K562 (cell line): ENCODE measurements around the gene PRKAG2. TPM values are rescaled to one million over a fixed set of nuclear protein-coding genes. Genes with fewer than 3 reads are reported as not detected.

ENCODE experiments used
- ATAC-seq: fragments of 200-7000 bp; cut with Tn5 transposase; 3 replicates; pipeline ENCODE4 v1.9.1; 2020; ENCODE audit warnings: moderate library complexity
- BruUV-seq: library from RNA; stranded (reverse); fragments of 400-500 nt; replicated peaks from 2 replicates; lab custom pipeline; 2021; lab: Mats Ljungman, UMichigan
- CTCF ChIA-PET: fragments of 300-600 bp; formaldehyde crosslinking; extraction: SDS; loops from one replicate; lab custom pipeline; 2021; ENCODE audit warnings: low intra/inter-chr PET ratio; lab: Yijun Ruan, JAX
- POLR2A ChIA-PET: fragments of 300-600, 350-650 bp; sonication (Branson Sonifier 250); formaldehyde crosslinking; extraction: SDS; loops from one replicate; lab custom pipeline; 2021; ENCODE audit warnings: antibody characterized with exemption, inconsistent platforms; lab: Yijun Ruan, JAX
- DNase-seq, 4 experiments: peaks; one replicate each; pipeline versions ENCODE4 v3.0.0 to v3.0.0-alpha.2; 2011 to 2018; ENCODE audit warnings: low spot score in 3 of 4, mixed read lengths in 3 of 4; ENCODE audit errors: extremely low read depth in 1 of 4
- FAIRE-seq: peaks from 2 replicates; lab custom pipeline; 2011; peaks lifted over from hg19 to GRCh38; lab: Jason Lieb, UNC
- H2AFZ ChIP-seq: 2 replicates; pipeline ENCODE4 v1.6.0; 2011; ENCODE audit warnings: low read depth, low read length, control low read depth, inconsistent platforms
- H3K27ac ChIP-seq: fragments of 200-600 bp; 3 replicates; pipeline ENCODE4 v1.8.0; 2011; ENCODE audit warnings: low read depth, mild to moderate bottlenecking, control low read depth, inconsistent platforms, low read length, moderate library complexity, mixed read lengths; ENCODE audit errors: extremely low read depth
- H3K27me3 ChIP-seq, 2 experiments: fragments of 300-600 bp in 1 of 2; 2 replicates in 1 of 2; 3 replicates in 1 of 2; pipeline versions ENCODE4 v1.6.0 to v1.8.0; 2011; ENCODE audit warnings: inconsistent platforms in 2 of 2, low read length in 2 of 2, mild to moderate bottlenecking in 1 of 2, mixed read lengths in 1 of 2, moderate library complexity in 1 of 2; ENCODE audit not compliant: control insufficient read depth in 2 of 2, insufficient read depth in 2 of 2
- H3K36me3 ChIP-seq: fragments of 300-600 bp; 3 replicates; pipeline ENCODE4 v1.8.0; 2011; ENCODE audit warnings: mild to moderate bottlenecking, low read length, inconsistent platforms; ENCODE audit not compliant: control insufficient read depth, insufficient read depth
- H3K4me1 ChIP-seq, 2 experiments: fragments of 200-600 bp in 1 of 2; replicated peaks in 1 of 2; 2 replicates in 1 of 2; 3 replicates in 1 of 2; pipeline versions ENCODE4 v1.5.1 to v1.8.0; 2011; ENCODE audit warnings: inconsistent platforms in 2 of 2, low read length in 2 of 2, mild to moderate bottlenecking in 1 of 2, mixed read lengths in 1 of 2, moderate library complexity in 1 of 2; ENCODE audit not compliant: control insufficient read depth in 2 of 2, insufficient read depth in 2 of 2
- H3K4me2 ChIP-seq: 2 replicates; pipeline ENCODE4 v1.6.1; 2011; ENCODE audit warnings: low read length, control low read depth, inconsistent platforms, mixed read lengths; ENCODE audit not compliant: insufficient read depth
- H3K4me3 ChIP-seq: fragments of 200-600 bp; sonication (generic), shearing (Covaris generic); 2 replicates; pipeline ENCODE4 v1.5.1; 2016; ENCODE audit warnings: control low read depth, inconsistent platforms
- H3K79me2 ChIP-seq: fragments of 200-600 bp; 3 replicates; pipeline ENCODE4 v1.8.0; 2011; ENCODE audit warnings: low read length, inconsistent platforms; ENCODE audit not compliant: control insufficient read depth, insufficient read depth
- H3K9ac ChIP-seq, 2 experiments: 2 replicates each; pipeline versions ENCODE4 v1.6.0 to v1.6.1; 2011; ENCODE audit warnings: low read depth in 2 of 2, low read length in 2 of 2, control low read depth in 1 of 2, inconsistent platforms in 1 of 2, mild to moderate bottlenecking in 1 of 2, mixed read lengths in 1 of 2; ENCODE audit not compliant: insufficient read depth in 1 of 2
- H3K9me1 ChIP-seq: one replicate; pipeline ENCODE4 v1.6.0; 2011; ENCODE audit warnings: inconsistent platforms, mild to moderate bottlenecking, low read length, moderate library complexity; ENCODE audit not compliant: control insufficient read depth, insufficient read depth
- H3K9me3 ChIP-seq: replicated peaks from 2 replicates; pipeline ENCODE4 v1.5.1; 2011; ENCODE audit warnings: low read depth, low read length, inconsistent platforms; ENCODE audit not compliant: control insufficient read depth, insufficient read depth
- H4K20me1 ChIP-seq: replicated peaks from 2 replicates; pipeline ENCODE4 v1.6.1; 2011; ENCODE audit warnings: low read length, inconsistent platforms, mixed read lengths; ENCODE audit not compliant: control insufficient read depth, insufficient read depth
- CEBPG ChIP-seq, 3 experiments: fragments of 200-800 bp in 1 of 3; sonication (Bioruptor generic) in 1 of 3; sonication (generic) in 1 of 3; formaldehyde crosslinking in 1 of 3; IDR thresholded peaks in 2 of 3; conservative IDR thresholded peaks in 1 of 3; 2 replicates each; pipeline versions ENCODE4 v1.6.1 to v1.8.0; 2016 to 2022; ENCODE audit warnings: missing compliant biosample characterization in 2 of 3, missing genetic modification characterization in 2 of 3, mild to moderate bottlenecking in 1 of 3, missing genetic modification reagents in 1 of 3
- DACH1 ChIP-seq: fragments of 450-650 bp; IDR thresholded peaks from 2 replicates; pipeline ENCODE4 v1.6.1; 2018; ENCODE audit not compliant: partially characterized antibody
- EGR1 ChIP-seq: fragments of 450-650 bp; conservative IDR thresholded peaks from 2 replicates; pipeline ENCODE4 v1.6.1; 2017; ENCODE audit warnings: mild to moderate bottlenecking
- GABPB2 ChIP-seq: fragments of 250-450 bp; sonication (Bioruptor Pico); conservative IDR thresholded peaks from 2 replicates; pipeline ENCODE4 v1.5.1; 2021; ENCODE audit warnings: mild to moderate bottlenecking
- MBD2 ChIP-seq: sonication (generic); IDR thresholded peaks from 2 replicates; pipeline ENCODE4 v1.6.1; 2016; ENCODE audit warnings: low read depth, borderline replicate concordance
- NCOA4 ChIP-seq: fragments of 450-650 bp; IDR thresholded peaks from 2 replicates; pipeline ENCODE4 v1.6.1; 2018; ENCODE audit warnings: mild to moderate bottlenecking; ENCODE audit not compliant: partially characterized antibody
- NFATC3 ChIP-seq: fragments of 450-650 bp; IDR thresholded peaks from 2 replicates; pipeline ENCODE4 v1.6.1; 2017; ENCODE audit warnings: mild to moderate bottlenecking
- SNIP1 ChIP-seq: fragments of 450-650 bp; IDR thresholded peaks from 2 replicates; pipeline ENCODE4 v1.7.1; 2017; ENCODE audit warnings: low read depth, mild to moderate bottlenecking
- SRSF9 ChIP-seq: fragments of 200-400 bp; formaldehyde crosslinking; IDR thresholded peaks from 2 replicates; pipeline ENCODE4 v1.6.1; 2017; ENCODE audit warnings: low read depth, low read length, borderline replicate concordance
- TEAD2 ChIP-seq: fragments of 450-650 bp; IDR thresholded peaks from 2 replicates; pipeline ENCODE4 v1.6.1; 2016; ENCODE audit warnings: missing genetic modification characterization, control low read depth, missing compliant biosample characterization
- ZKSCAN8 ChIP-seq: fragments of 200-800 bp; sonication (Bioruptor generic); IDR thresholded peaks from 2 replicates; pipeline ENCODE4 v1.6.1; 2016; ENCODE audit warnings: missing genetic modification characterization, missing compliant biosample characterization
- ZNF57 ChIP-seq: fragments of 450-650 bp; formaldehyde crosslinking; IDR thresholded peaks from 2 replicates; pipeline ENCODE4 v1.4.0; 2020; ENCODE audit warnings: mild to moderate bottlenecking, moderate library complexity
- WGBS: fragments of 100-300 bp; shearing (Covaris generic); methylation state at CpG from one replicate; pipeline ENCODE4 v1.1.6; 2016; ENCODE audit warnings: low coverage, mixed read lengths; ENCODE audit not compliant: insufficient coverage; ENCODE audit errors: missing lambda C conversion rate; 5-methylcytosine and 5-hydroxymethylcytosine counted together
- in situ Hi-C: fragments of 300-500 bp; cut with MboI; formaldehyde crosslinking; loops from 4 replicates; pipeline ENCODE4 v1.15.0; 2018; ENCODE audit warnings: inconsistent platforms, mixed read lengths
- intact Hi-C: fragments of 100-400 bp; cut with micrococcal nuclease; formaldehyde crosslinking; loops from 2 replicates; pipeline ENCODE4 v1.14.2; 2022
- polyA plus RNA-seq, 8 experiments: library from polyadenylated mRNA; depleted of rRNA in 4 of 8; stranded (reverse) in 5 of 8; unstranded in 3 of 8; fragments of >200 nt; fragmentation: Nextera tagmentation in 2 of 8; fragmentation: Illumina TruSeq in 1 of 8; extraction: Ambion mirVana in 2 of 8; extraction: Trizol in 1 of 8; gene quantifications; 2 replicates each; pipeline versions ENCODE4 v1.2.1 to v1.2.3, GENCODE V29; 2011 to 2014; ENCODE audit warnings: inconsistent platforms in 1 of 8, missing spikeins in 1 of 8
- total RNA-seq, 7 experiments: library from RNA; depleted of rRNA in 6 of 7; stranded (reverse); fragments of >200 nt in 6 of 7; fragmentation: Illumina TruSeq in 2 of 7; extraction: Trizol in 2 of 7; gene quantifications; 2 replicates each; pipeline versions ENCODE4 v1.2.1 to v1.2.3, GENCODE V29; 2011 to 2021; ENCODE audit warnings: low replicate concordance in 1 of 7
- TF ChIP-seq, protein P1 (sequence below): fragments of 250-450 bp; sonication (Bioruptor Pico); IDR thresholded peaks from 2 replicates; pipeline ENCODE4 v1.8.0; 2022; ENCODE audit warnings: inconsistent platforms, mild to moderate bottlenecking, moderate library complexity, borderline replicate concordance
- TF ChIP-seq, protein P2 (sequence below): fragments of 250-450 bp; sonication (Bioruptor Pico); IDR thresholded peaks from 2 replicates; pipeline ENCODE4 v1.5.0; 2020; ENCODE audit warnings: mild to moderate bottlenecking

Gene PRKAG2
- total and polyA plus RNA-seq, 9 of the 15 experiments (the other 6 are each of a cell fraction or from before 2014, with no cell fraction given) = 0.99 to 5.6 (median 3.3) TPM

DNA sequence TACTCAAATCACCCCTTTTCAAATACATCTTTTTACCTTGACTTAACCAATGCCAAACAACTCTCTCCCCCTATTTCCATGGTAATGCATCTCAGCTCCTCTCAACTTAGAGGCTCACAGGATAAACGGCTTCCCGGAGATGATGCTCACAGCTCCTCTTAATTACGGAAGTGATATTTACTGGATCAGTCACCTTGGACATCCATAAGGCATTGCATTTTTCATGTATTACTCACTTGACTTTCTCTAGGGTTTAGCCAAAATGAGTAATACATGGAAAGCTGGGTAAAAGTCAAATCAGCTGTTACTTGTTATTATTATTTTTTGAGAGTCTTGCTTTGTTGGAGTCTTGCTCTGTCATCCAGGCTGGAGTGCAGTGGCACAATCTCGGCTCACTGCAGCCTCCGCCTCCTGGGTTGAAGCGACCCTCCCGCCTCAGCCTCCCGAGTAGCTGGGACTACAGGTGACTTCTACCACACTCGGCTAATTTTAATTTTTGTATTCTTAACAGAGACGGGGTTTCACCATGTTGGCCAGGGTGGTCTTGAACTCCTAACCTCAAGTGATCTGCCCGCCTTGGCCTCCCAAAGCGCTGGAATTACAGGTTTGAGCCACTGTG lies 283.9 kb downstream of the PRKAG2 start:
- no TSS peak for BruUV-seq

DNA sequence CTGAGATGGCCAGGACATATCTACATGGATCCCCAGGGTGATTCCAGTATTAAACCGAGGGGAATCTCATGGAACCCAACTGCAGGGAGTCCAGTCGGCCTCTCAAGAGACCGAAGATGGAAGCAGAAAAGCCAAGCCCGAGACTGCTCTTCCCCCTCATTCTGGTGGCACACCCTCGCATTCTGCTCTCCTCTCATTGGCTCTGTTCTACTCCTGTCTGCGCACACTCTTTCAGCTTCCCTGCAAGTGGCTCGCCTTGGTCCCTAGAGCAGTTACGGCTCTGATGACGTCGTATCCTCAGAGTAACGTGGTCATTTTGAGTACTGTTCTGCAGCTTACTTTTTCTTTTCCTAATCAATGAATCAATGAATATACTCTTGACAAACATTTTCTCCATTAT lies 284.6 kb downstream of the PRKAG2 start:
- FAIRE-seq (no peak), ATAC-seq (peak; percentile 33), DNase-seq (no peak)
- H2AFZ ChIP-seq = no peak overlapping the region
- no peaks in the 10 kb centered on the region for H3K9me1 ChIP-seq
- in situ Hi-C loops (no loop called here), intact Hi-C loops (no loop called here)
- ChIA-PET POLR2A (interaction anchor here (0.6 to 2.7 kb wide), 5 partner anchors 8 to 1837 kb away, joined by 3 to 10 read pairs (median 3); no protein-coding TSS in a partner anchor), CTCF (no interaction called here)
- no peaks in the 10 kb centered on the region for H3K79me2 ChIP-seq
- H3K4me3 ChIP-seq = no peak overlapping the region
- H3K9ac ChIP-seq = no peak overlapping the region
- 7% methylated on average over 11 of the region's 11 CpGs for WGBS
- peaks cover 56 to 64% of the 10 kb centered on the region in 2 experiments for H3K27me3 ChIP-seq
- peaks cover 8% of the 10 kb centered on the region; the same call in 1 of the 2 replicates for H4K20me1 ChIP-seq
- no peaks in the 10 kb centered on the region for H3K4me1 ChIP-seq
- no peaks in the 10 kb centered on the region for H3K9me3 ChIP-seq
- no peaks in the 10 kb centered on the region for H3K36me3 ChIP-seq
- H3K4me2 ChIP-seq = no peak overlapping the region
- no TSS peak for BruUV-seq
- no peak overlapping the region for H3K27ac ChIP-seq
- TF ChIP-seq TEAD2 (tag) (no peak), ZNF57 (CRISPR knock-in tag) (no peak), CEBPG (CRISPR knock-in tag; IDR thresholded peaks at IDR 0.05) (no peak), CEBPG (tag; conservative IDR thresholded peaks at IDR 0.05 in 1 of 2, IDR thresholded peaks at IDR 0.05 in 1 of 2) (no peak), NFATC3 (no peak), EGR1 (no peak), SNIP1 (no peak), NCOA4 (no peak), SRSF9 (no peak), GABPB2 (CRISPR knock-in tag) (no peak), ZKSCAN8 (no peak), DACH1 (no peak)
- TF ChIP-seq, protein P1, sequence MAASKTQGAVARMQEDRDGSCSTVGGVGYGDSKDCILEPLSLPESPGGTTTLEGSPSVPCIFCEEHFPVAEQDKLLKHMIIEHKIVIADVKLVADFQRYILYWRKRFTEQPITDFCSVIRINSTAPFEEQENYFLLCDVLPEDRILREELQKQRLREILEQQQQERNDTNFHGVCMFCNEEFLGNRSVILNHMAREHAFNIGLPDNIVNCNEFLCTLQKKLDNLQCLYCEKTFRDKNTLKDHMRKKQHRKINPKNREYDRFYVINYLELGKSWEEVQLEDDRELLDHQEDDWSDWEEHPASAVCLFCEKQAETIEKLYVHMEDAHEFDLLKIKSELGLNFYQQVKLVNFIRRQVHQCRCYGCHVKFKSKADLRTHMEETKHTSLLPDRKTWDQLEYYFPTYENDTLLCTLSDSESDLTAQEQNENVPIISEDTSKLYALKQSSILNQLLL (CRISPR knock-in tag) = no peak
- TF ChIP-seq, protein P2, sequence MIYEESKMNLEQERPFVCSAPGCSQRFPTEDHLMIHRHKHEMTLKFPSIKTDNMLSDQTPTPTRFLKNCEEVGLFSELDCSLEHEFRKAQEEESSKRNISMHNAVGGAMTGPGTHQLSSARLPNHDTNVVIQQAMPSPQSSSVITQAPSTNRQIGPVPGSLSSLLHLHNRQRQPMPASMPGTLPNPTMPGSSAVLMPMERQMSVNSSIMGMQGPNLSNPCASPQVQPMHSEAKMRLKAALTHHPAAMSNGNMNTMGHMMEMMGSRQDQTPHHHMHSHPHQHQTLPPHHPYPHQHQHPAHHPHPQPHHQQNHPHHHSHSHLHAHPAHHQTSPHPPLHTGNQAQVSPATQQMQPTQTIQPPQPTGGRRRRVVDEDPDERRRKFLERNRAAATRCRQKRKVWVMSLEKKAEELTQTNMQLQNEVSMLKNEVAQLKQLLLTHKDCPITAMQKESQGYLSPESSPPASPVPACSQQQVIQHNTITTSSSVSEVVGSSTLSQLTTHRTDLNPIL (CRISPR knock-in tag) = no peak

More for the DNA sequence above, 283.9 kb downstream of the PRKAG2 start:
- intact Hi-C loops (no loop called here), in situ Hi-C loops (no loop called here)
- TF ChIP-seq MBD2 = no peak
- Histone ChIP-seq H3K79me2 (no peaks in the 10 kb centered on the region), H2AFZ (no peak overlapping the region), H3K27me3 (peaks cover 53 to 60% of the 10 kb centered on the region in 2 experiments), H3K27ac (no peak overlapping the region), H3K4me2 (no peak overlapping the region), H3K4me1 (no peaks in the 10 kb centered on the region), H3K9me3 (no peaks in the 10 kb centered on the region), H4K20me1 (peaks cover 8% of the 10 kb centered on the region; the same call in 1 of the 2 replicates), H3K4me3 (no peak overlapping the region), H3K9me1 (no peaks in the 10 kb centered on the region), H3K9ac (no peak overlapping the region), H3K36me3 (no peaks in the 10 kb centered on the region)
- no peak for FAIRE-seq
- no peak for ATAC-seq
- POLR2A ChIA-PET = interaction anchor here (0.7 to 1.6 kb wide), 2 partner anchors 29 to 89 kb away, joined by 3 to 4 read pairs; no protein-coding TSS in a partner anchor
- 2% methylated on average over 12 of the region's 12 CpGs for WGBS
- DNase-seq = no peak
- CTCF ChIA-PET = no interaction called here
